GM12878 (cell line): Measurements from ENCODE around the gene DPP4. TPM values are rescaled to one million over a fixed set of nuclear protein-coding genes. Genes with fewer than 3 reads are reported as not detected.

Experiments used
- ATAC-seq: fragments of 200-7000 bp; cut with Tn5 transposase; 3 replicates; pipeline ENCODE4 v1.9.1; 2020; ENCODE audit warnings: mild to moderate bottlenecking, moderate library complexity
- BruUV-seq: library from RNA; stranded (reverse); fragments of 400-500 nt; replicated peaks from 2 replicates; lab custom pipeline; 2021; lab: Mats Ljungman, UMichigan
- CTCF ChIA-PET: fragments of 300-600 bp; sonication (Branson Sonifier 250); formaldehyde crosslinking; extraction: SDS; loops from one replicate; lab custom pipeline; 2021; ENCODE audit warnings: inconsistent platforms; lab: Yijun Ruan, JAX
- POLR2A ChIA-PET: fragments of 350-600 bp; formaldehyde crosslinking; extraction: SDS; loops from one replicate; lab custom pipeline; 2021; ENCODE audit warnings: inconsistent platforms; lab: Charles Lee
- RAD21 ChIA-PET: fragments of 300-600 bp; sonication (Branson Sonifier 250); formaldehyde crosslinking; loops from one replicate; lab custom pipeline; 2023; ENCODE audit warnings: antibody characterized with exemption; ENCODE audit not compliant: unreplicated experiment; lab: Charles Lee
- SMC1A ChIA-PET: fragments of 300-600 bp; sonication (Branson Sonifier 250); formaldehyde crosslinking; loops from one replicate; lab custom pipeline; 2023; ENCODE audit not compliant: unreplicated experiment, uncharacterized antibody; lab: Charles Lee
- DNase-seq: peaks from one replicate; pipeline ENCODE4 v3.0.0-alpha.2; 2011; ENCODE audit warnings: low read depth, low spot score
- FAIRE-seq: peaks from 3 replicates; lab custom pipeline; 2011; peaks lifted over from hg19 to GRCh38; lab: Jason Lieb, UNC
- H2AFZ ChIP-seq: 2 replicates; pipeline ENCODE4 v1.6.0; 2011; ENCODE audit warnings: low read depth, low read length, control low read depth; ENCODE audit not compliant: control insufficient read depth
- H3K27ac ChIP-seq: 2 replicates; pipeline ENCODE4 v1.5.1; 2011; ENCODE audit warnings: control low read depth; ENCODE audit not compliant: control insufficient read depth, insufficient read depth
- H3K27me3 ChIP-seq, 2 experiments: replicated peaks in 1 of 2; 2 replicates each; pipeline versions ENCODE4 v1.6.0 to v1.6.1; 2011; ENCODE audit warnings: low read length in 1 of 2; ENCODE audit not compliant: control insufficient read depth in 2 of 2, insufficient read depth in 2 of 2
- H3K36me3 ChIP-seq, 2 experiments: 2 replicates each; pipeline ENCODE4 v1.5.1; 2011; ENCODE audit warnings: low read length in 1 of 2; ENCODE audit not compliant: control insufficient read depth in 2 of 2, insufficient read depth in 2 of 2
- H3K4me1 ChIP-seq: 2 replicates; pipeline ENCODE4 v1.6.1; 2011; ENCODE audit warnings: mild to moderate bottlenecking, low read length, moderate library complexity, mixed read lengths; ENCODE audit not compliant: control insufficient read depth, insufficient read depth
- H3K4me2 ChIP-seq: 2 replicates; pipeline ENCODE4 v1.6.0; 2011; ENCODE audit warnings: control low read depth; ENCODE audit not compliant: control insufficient read depth, insufficient read depth
- H3K4me3 ChIP-seq: fragments of 200-600 bp; sonication (generic); 2 replicates; pipeline ENCODE4 v1.5.1; 2016
- H3K79me2 ChIP-seq: 2 replicates; pipeline ENCODE4 v1.6.0; 2011; ENCODE audit warnings: low read length; ENCODE audit not compliant: control insufficient read depth, insufficient read depth
- H3K9ac ChIP-seq: 2 replicates; pipeline ENCODE4 v1.8.0; 2011; ENCODE audit warnings: low read length, control low read depth, mixed read lengths; ENCODE audit not compliant: control insufficient read depth, insufficient read depth
- H3K9me3 ChIP-seq: replicated peaks from 3 replicates; pipeline ENCODE4 v1.5.1; 2011; ENCODE audit warnings: mild to moderate bottlenecking, low read length; ENCODE audit not compliant: control insufficient read depth, insufficient read depth
- H4K20me1 ChIP-seq: 2 replicates; pipeline ENCODE4 v1.6.0; 2011; ENCODE audit not compliant: control insufficient read depth, insufficient read depth
- BMI1 ChIP-seq: fragments of 450-650 bp; IDR thresholded peaks from 2 replicates; pipeline ENCODE4 v1.6.1; 2016; ENCODE audit warnings: mild to moderate bottlenecking, moderate library complexity, borderline replicate concordance
- CHD4 ChIP-seq: fragments of 200-600 bp; sonication (generic); IDR thresholded peaks from 2 replicates; pipeline ENCODE4 v1.6.1; 2016; ENCODE audit warnings: mild to moderate bottlenecking
- CTCF ChIP-seq, 3 experiments: IDR thresholded peaks in 2 of 3; conservative IDR thresholded peaks in 1 of 3; 2 replicates each; pipeline ENCODE4 v1.5.1; 2011; ENCODE audit warnings: low read depth in 3 of 3, low read length in 3 of 3, mild to moderate bottlenecking in 3 of 3, control low read depth in 2 of 3, moderate library complexity in 2 of 3, inconsistent platforms in 1 of 3, mixed read lengths in 1 of 3; ENCODE audit not compliant: control insufficient read depth in 2 of 3, insufficient read depth in 1 of 3; ENCODE audit errors: extremely low read depth in 1 of 3
- MEF2A ChIP-seq: IDR thresholded peaks from 2 replicates; pipeline ENCODE4 v1.6.1; 2011; ENCODE audit warnings: low read depth, mild to moderate bottlenecking, low read length, moderate library complexity; ENCODE audit not compliant: insufficient read depth
- TAF1 ChIP-seq: IDR thresholded peaks from 2 replicates; pipeline ENCODE4 v1.6.1; 2011; ENCODE audit warnings: mild to moderate bottlenecking, low read depth, low read length, borderline replicate concordance
- TCF3 ChIP-seq: IDR thresholded peaks from 2 replicates; pipeline ENCODE4 v1.6.1; 2012; ENCODE audit warnings: low read depth, mild to moderate bottlenecking, low read length, borderline replicate concordance; ENCODE audit not compliant: insufficient read depth
- ZNF24 ChIP-seq: fragments of 450-650 bp; IDR thresholded peaks from 2 replicates; pipeline ENCODE4 v1.6.1; 2017; ENCODE audit warnings: antibody characterized with exemption, mild to moderate bottlenecking
- ZNF687 ChIP-seq: fragments of 450-650 bp; IDR thresholded peaks from 2 replicates; pipeline ENCODE4 v1.6.1; 2017; ENCODE audit warnings: mild to moderate bottlenecking, moderate library complexity
- WGBS: methylation state at CpG from one replicate; pipeline ENCODE4 v1.1.6; 2016; ENCODE audit warnings: low lambda C conversion rate; ENCODE audit not compliant: insufficient replicate concordance, insufficient coverage; ENCODE audit errors: missing lambda C conversion rate; 5-methylcytosine and 5-hydroxymethylcytosine counted together
- in situ Hi-C: fragments of 300-500 bp; cut with MboI; formaldehyde crosslinking; loops from 9 replicates; pipeline ENCODE4 v1.14.3; 2018; ENCODE audit warnings: mixed read lengths
- intact Hi-C: fragments of 100-400 bp; cut with micrococcal nuclease; formaldehyde crosslinking; loops from one replicate; pipeline ENCODE4 v1.14.2; 2022; ENCODE audit not compliant: unreplicated experiment
- polyA plus RNA-seq, 11 experiments: library from polyadenylated mRNA; depleted of rRNA in 4 of 11; unstranded in 6 of 11; stranded (reverse) in 5 of 11; fragments of >200 nt; fragmentation: Nextera tagmentation in 4 of 11; fragmentation: Illumina TruSeq in 1 of 11; extraction: Ambion mirVana in 4 of 11; extraction: Trizol in 1 of 11; gene quantifications; 1 replicate in 1 of 11; 2 replicates in 10 of 11; pipeline versions ENCODE4 v1.2.1 to v1.2.3, GENCODE V29; 2011 to 2016; ENCODE audit warnings: inconsistent platforms in 2 of 11, missing spikeins in 2 of 11, low read depth in 1 of 11
- total RNA-seq, 4 experiments: library from RNA; depleted of rRNA in 3 of 4; stranded (reverse); fragments of >200 nt in 3 of 4; fragmentation: Illumina TruSeq in 1 of 4; extraction: Trizol in 1 of 4; gene quantifications; 2 replicates each; pipeline versions ENCODE4 v1.2.1 to v1.2.3, GENCODE V29; 2013 to 2021

DPP4 gene
- total and polyA plus RNA-seq, 10 of the 15 experiments (the other 5 are each of a cell fraction or from before 2014, with no cell fraction given): 4.1 to 11.4 (median 9.3) TPM

- no peak for TF ChIP-seq ZNF687
Observed at GRCh38 chr2:162099836-162100235, 25.8 kb upstream of the DPP4 start (continued).

- intact Hi-C loops: no loop called here
- DNase-seq (no peak), FAIRE-seq (no peak), ATAC-seq (no peak)
- H3K4me3 ChIP-seq: no peak overlapping the region
- no peaks in the 10 kb centered on the region for H3K4me1 ChIP-seq
- no peaks in the 10 kb centered on the region for H3K36me3 ChIP-seq
- no peaks in the 10 kb centered on the region for H3K79me2 ChIP-seq
- CTCF ChIA-PET: interaction anchor here (0.6 to 3.9 kb wide), 8 partner anchors 13 to 87 kb away, joined by 3 to 24 read pairs (median 6); no protein-coding TSS in a partner anchor
- RAD21 ChIA-PET: interaction anchor here (0.6 kb wide), 1 partner anchor 33 kb away, joined by 3 read pairs; no protein-coding TSS in a partner anchor
- H3K4me2 ChIP-seq: no peak overlapping the region
- no peak overlapping the region for H3K27ac ChIP-seq
- no peaks in the 10 kb centered on the region for H3K9me3 ChIP-seq
- WGBS: 64% methylated on average over 7 of the region's 7 CpGs
- in situ Hi-C loops: no loop called here
- H3K27me3 ChIP-seq: no peaks in the 10 kb centered on the region; a peak in 1 of 4 replicates
- no peak overlapping the region for H2AFZ ChIP-seq
- TF ChIP-seq TCF3 (no peak), TAF1 (no peak), CTCF (IDR thresholded peaks at IDR 0.05 in 2 of 3, conservative IDR thresholded peaks at IDR 0.05 in 1 of 3; ENCODE audit: control insufficient read depth in 2 of 3, extremely low read depth in 1 of 3, insufficient read depth in 1 of 3, low read depth in 3 of 3, low read length in 3 of 3) (no peak), MEF2A (no peak), ZNF24 (no peak), CHD4 (no peak), BMI1 (no peak)
- H4K20me1 ChIP-seq: no peaks in the 10 kb centered on the region
- no peak overlapping the region for H3K9ac ChIP-seq
- POLR2A ChIA-PET: no interaction called here
- SMC1A ChIA-PET: interaction anchor here (1.1 to 2.1 kb wide), 6 partner anchors 12 to 88 kb away, joined by 3 to 8 read pairs (median 4); partner anchors contain the start of gene DPP4
- no TSS peak for BruUV-seq
Observed at GRCh38 chr2:162092658-162093556, 18.9 kb upstream of the DPP4 start.
